GM21576 (cell line): ENCODE data around the gene GRK5.
"Not testable (repeated sequence)": the region's sequence is repeated elsewhere in the genome, so short reads cannot be mapped to it uniquely, and the experiment has no call there.

Source experiments
- ATAC-seq: cut with Tn5 transposase; IDR thresholded peaks from one replicate; pipeline ENCODE4 v1.9.1; 2021; ENCODE audit warnings: mild to moderate bottlenecking, moderate library complexity; ENCODE audit not compliant: unreplicated experiment

GRK5 gene

DNA sequence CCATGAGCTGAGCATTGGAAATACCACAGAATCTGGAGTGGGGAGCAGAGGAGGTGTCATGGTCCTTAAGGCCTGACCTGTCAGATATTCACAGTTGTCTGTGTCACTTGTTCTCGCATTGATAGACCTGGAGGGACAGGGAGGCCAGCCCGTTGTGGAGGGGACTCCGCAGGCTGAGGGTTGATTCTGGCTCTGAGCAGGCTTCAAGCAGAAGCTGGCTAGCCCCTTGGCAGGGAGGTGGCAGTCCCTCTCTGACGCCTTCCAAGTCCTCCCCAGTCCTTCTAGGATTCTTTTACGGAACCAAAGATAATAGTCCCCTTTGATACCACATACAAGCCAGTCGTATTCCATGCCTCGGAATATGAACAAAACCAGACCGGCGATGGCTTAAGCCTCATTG, 65.4 kb downstream of the GRK5 start:
- no peak for ATAC-seq

- ATAC-seq = no peak
Observed at GRCh38 chr10:119273413-119273812, 66.0 kb downstream of the GRK5 start.

- ATAC-seq = no peak
Observed at GRCh38 chr10:119274519-119275045, 67.2 kb downstream of the GRK5 start.

- no peak for ATAC-seq
Observed at GRCh38 chr10:119275085-119275484, 67.7 kb downstream of the GRK5 start.

DNA sequence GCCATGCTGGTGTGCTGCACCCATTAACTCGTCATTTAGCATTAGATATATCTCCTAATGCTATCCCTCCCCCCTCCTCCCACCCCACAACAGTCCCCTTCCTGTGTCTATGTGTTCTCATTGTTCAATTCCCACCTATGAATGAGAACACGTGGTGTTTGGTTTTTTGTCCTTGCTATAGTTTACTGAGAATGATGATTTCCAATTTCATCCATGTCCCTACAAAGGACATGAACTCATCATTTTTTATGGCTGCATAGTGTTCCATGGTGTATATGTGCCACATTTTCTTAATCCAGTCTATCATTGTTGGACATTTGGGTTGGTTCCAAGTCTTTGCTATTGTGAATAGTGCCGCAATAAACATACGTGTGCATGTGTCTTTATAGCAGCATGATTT, 68.8 kb downstream of the GRK5 start:
- ATAC-seq = not testable (repeated sequence)

GRCh38 chr10:119278126-119278709, 70.8 kb downstream of the GRK5 start:
- ATAC-seq = no peak

DNA sequence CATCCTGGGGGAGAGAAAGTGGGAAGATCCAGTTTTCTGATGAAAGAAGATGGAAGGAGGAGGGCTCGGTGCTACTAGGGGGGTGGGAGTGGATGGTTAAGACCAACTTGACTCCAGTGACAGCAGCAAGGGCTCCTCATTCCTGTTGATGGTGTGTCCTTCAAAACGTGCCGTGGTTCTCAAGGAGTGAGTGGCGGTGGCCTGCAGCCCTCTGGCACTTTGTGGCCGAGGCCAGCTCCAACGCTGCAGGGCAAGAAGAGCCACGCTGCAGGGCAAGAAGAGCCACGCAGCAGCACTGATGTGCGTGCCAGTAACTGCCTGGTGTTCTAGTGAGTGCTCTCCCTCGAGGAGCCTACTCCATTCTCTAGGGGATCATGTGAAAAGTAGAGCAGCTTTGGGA, 72.1 kb downstream of the GRK5 start:
- no peak for ATAC-seq

GRCh38 chr10:119281581-119282071, 74.3 kb downstream of the GRK5 start:
- no peak for ATAC-seq

DNA sequence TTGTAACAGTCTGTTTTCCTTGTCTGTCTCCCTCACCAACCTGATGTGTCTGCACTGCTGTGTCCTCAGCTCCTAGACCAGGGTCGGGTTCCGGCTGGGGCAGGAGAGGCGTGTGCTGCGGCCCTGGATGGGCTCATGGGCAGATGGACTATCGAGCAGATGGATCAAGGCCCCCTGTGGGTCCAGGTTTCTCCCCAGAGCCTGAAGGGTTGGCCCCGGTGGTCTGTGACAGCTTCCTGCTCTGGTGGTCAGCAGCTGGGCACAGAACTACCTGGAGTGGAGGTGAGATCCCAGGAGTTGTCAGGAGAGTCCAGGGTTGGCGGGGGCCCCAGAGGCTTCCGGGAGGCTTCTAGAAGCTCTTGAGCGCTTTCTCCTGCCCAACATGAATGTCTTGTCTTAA, 75.1 kb downstream of the GRK5 start:
- no peak for ATAC-seq

- ATAC-seq = no peak
Observed at GRCh38 chr10:119283387-119283786, 76.0 kb downstream of the GRK5 start.

GRCh38 chr10:119283818-119284217, 76.4 kb downstream of the GRK5 start:
- peak; percentile 64 for ATAC-seq

DNA sequence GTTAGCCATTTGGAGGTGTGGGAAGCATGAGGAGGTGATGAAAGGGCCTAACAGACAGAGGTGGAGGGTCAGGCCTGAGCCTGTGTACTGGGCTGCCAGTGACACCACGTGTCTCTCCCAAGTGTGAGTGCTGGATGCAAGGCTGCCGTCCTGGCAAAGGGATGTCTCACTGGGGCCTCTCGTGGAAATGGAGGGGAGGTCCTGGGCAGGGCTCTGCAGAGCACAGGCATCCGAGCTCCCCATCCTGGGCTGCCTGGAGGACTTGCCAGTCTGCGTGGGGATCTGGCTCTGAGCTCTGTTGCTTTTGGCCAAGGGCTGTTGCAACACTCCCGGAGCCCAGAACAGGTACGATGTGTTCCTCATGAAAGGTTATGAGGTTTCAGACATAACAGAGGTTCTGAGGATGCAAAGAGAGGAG, 77.3 kb downstream of the GRK5 start:
- no peak for ATAC-seq

GRCh38 chr10:119285495-119286267, 78.3 kb downstream of the GRK5 start:
- peak; percentile 39 for ATAC-seq

DNA sequence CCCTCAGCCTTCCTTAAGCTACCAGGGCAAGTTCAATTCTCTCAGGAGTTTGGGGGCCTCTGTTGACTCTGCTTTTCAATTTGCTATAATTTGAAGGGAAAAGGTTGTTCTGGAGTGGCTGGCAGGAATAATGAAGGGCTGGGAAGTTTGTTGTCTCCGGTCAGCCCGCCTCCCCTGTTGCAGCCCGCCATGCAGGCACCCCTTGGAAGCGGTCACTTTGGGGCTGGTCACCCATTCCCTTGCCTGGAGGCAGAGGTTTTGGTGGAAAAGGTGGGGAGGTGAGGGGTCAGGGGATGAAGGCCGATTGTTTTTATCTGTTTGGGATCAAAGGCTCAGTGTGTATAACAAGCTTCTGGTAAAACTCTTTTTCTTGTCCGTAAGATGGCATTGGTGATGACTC, 79.1 kb downstream of the GRK5 start:
- ATAC-seq = no peak

DNA sequence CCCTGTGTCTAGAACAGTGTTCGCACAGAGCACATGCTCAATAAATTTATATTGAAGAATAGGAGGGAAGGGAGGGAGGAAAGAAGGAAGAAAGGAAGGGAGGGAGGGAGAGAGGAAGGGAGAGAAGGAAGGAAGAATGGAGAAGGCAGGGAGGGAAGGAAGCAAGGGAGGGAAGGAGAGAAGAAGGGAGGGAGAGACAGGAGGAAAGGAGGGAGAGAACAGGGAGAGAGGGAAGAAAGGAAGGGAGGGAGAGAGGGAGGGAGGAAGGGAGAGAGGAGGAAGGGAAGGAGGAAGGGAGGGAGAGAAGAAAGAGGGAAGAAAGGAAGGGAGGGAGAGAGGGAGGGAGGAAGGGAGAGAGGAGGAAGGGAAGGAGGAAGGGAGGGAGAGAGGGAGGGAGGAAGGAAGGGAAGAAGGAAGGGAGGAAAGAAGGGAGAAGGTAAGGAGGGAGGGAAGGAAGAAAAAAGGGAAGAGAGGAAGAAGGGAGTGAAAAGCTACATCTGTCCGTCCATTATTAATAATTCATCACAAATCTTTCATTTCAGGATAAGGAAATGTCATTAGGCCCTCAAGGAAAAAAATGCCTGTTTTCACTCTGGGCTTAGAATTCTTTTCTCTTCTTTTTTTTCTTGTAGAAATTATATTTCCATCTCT, 79.7 kb downstream of the GRK5 start:
- ATAC-seq = no peak

GRCh38 chr10:119288574-119289001, 81.2 kb downstream of the GRK5 start:
- ATAC-seq = no peak

DNA sequence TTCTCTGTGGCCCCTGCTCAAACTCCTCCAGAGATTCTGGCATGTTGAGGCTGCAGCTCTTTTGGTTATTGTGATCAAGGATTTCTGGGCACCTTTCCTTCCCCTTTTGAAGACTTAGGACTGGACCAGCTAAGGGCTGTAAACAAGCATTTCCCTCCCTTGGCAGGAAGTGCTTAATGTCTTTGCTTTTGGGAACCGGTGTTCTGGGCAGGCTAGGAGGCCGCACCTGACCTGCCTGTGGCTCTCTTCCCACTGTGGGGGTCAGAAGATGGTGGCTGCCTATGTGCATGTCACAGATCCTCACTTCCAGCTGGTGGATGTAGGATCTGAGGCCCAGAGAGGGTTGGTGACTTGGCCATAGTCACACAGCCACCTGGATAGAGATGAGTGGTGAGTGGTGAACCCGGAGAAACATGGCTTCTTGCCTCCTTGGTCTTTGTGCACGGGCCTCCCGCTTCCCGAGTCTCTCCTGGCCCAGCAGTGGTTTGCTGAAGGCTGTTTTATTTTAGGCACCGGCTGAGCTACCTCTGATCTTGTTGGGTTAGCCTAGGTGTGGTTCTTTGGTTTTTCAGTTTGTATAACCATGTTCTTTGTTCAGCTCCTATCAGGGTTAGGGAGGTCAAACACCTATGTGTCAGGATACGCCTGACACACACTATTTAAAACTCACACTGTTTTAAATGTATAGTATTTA, 82.0 kb downstream of the GRK5 start:
- ATAC-seq = no peak

- no peak for ATAC-seq
Observed at GRCh38 chr10:119290301-119291048, 83.1 kb downstream of the GRK5 start.

GRCh38 chr10:119291223-119291900, 84.0 kb downstream of the GRK5 start:
- no peak for ATAC-seq
